GM12801 (cell line): Measurements from ENCODE around the gene MAN2A1.

ENCODE experiments used
- TF ChIP-seq, protein P1 (sequence below): IDR thresholded peaks from one replicate; pipeline ENCODE4 v1.5.1; 2011; ENCODE audit warnings: control low read depth; ENCODE audit not compliant: insufficient read length; ENCODE audit errors: extremely low read depth

Gene MAN2A1

DNA sequence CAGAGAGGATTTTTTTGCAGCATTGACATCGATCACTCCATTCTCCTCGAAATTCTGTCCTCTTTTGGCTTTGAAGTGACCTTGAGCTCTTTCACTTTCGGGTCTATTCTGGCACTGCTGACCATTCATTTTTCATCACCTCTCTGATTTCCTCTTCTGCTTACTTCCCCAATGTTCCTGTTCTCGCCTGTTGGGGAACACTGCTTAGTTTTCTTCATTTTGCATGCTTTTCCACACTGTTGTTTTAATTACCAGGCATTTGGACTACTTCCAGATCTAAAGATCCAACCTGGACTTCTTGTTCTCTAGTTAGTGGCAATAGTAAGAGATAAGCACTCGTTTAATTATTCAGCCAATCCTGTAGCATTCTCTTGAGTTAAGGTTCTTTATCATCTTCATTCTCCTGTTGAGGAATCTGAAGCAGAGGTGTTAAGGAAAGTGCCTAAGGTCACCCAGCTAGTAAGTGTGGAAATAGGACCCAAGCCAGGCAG, 53.4 kb downstream of the MAN2A1 start:
- TF ChIP-seq, protein P1, sequence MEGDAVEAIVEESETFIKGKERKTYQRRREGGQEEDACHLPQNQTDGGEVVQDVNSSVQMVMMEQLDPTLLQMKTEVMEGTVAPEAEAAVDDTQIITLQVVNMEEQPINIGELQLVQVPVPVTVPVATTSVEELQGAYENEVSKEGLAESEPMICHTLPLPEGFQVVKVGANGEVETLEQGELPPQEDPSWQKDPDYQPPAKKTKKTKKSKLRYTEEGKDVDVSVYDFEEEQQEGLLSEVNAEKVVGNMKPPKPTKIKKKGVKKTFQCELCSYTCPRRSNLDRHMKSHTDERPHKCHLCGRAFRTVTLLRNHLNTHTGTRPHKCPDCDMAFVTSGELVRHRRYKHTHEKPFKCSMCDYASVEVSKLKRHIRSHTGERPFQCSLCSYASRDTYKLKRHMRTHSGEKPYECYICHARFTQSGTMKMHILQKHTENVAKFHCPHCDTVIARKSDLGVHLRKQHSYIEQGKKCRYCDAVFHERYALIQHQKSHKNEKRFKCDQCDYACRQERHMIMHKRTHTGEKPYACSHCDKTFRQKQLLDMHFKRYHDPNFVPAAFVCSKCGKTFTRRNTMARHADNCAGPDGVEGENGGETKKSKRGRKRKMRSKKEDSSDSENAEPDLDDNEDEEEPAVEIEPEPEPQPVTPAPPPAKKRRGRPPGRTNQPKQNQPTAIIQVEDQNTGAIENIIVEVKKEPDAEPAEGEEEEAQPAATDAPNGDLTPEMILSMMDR, result no peak

DNA sequence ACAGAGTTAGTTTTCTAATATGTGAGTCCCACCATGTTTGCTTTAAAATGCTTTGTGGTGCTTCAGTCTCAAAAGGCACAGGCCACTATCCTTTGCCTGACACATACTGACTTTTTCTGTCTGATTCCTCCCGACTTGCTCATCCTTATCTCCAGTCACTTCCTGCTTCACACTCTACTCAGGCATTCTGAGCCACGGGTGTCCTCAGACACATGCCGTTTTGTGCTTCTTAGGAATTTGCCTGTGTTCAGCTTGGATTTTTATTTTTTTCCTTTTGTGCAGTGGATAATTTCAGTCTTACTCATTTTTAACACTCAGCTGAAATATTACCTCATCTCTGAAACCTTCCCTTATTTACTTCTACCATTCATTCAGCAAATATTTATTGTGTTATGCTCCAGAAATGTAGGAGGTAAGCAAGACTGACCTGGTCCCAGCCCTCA, 54.1 kb downstream of the MAN2A1 start:
- TF ChIP-seq, protein P1, result no peak

GRCh38 chr5:109744261-109744660, 54.5 kb downstream of the MAN2A1 start:
- TF ChIP-seq, protein P1, result no peak

DNA sequence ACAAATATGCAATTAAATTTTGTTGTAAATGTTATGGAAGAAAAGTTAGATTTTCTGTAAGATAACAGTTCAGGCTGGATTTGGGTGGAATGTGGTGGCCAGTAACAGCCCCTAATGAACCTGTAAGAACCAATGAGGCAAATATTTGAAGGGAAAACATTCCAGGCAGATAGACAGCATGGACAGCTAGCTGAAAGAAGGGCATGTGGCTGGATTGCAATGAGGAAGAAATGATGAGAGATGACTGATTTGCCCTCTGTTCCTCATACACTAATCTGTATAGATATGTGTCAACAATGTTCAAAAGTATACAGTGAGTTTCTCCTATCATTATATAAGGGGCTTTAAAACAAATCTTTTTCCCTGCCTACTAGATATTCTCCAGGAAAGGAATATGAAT, 58.8 kb downstream of the MAN2A1 start:
- TF ChIP-seq, protein P1, result no peak

GRCh38 chr5:109750463-109750862, 60.7 kb downstream of the MAN2A1 start:
- TF ChIP-seq, protein P1, result no peak

DNA sequence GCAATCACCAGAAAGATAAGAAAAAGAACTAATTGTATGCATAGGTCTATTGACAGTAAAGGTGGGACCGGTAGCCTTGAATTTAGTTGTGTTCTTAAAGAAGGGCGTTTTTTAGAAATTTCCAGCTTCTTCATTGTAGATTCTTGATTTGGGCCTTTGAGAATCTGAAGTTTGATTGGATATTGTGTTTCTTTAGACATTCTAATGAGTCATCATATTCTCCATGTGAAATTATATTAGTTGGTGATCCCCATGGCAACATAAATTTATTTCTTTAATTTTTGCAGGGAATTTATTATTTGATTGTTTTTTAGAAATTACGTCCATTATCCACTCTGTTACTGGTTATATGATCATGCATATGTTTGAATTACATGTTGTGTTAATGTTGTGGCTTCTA, 63.6 kb downstream of the MAN2A1 start:
- TF ChIP-seq, protein P1, result no peak

GRCh38 chr5:109754319-109754718, 64.6 kb downstream of the MAN2A1 start:
- TF ChIP-seq, protein P1, result no peak
